ENCODE measurements around the gene PSMA7. TPM values are rescaled to one million over a fixed set of nuclear protein-coding genes. Genes with fewer than 3 reads are reported as not detected.

The PSMA7 gene
- total RNA-seq, 6 experiments from 2014 or later, result 296 to 357 (median 334) TPM

DNA sequence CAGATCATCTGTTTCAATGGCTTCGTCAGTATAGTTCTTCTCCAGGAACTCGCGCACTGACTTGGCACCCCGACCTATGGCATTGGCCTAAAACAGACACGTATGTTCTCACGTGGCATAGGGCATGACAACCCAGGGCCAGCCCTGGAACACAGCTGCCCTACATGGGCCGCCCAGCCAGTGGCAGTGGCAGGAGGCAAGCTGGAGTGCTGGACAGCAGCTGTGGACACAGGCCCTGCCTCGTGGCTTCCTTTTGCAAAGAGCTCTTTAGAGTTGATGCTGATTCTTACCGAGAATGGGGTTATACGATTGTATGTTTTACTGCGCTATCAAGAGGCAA, 5.0 kb downstream of the PSMA7 start:
- Mint-ChIP-seq H3K9me3 (no peaks in the 10 kb centered on the region), H3K27me3 (ENCODE audit: insufficient read depth) (peaks cover 12% of the 10 kb centered on the region), H3K36me3 (ENCODE audit: low read depth) (peaks cover 50% of the 10 kb centered on the region), H3K27ac (peak overlapping the region; percentile 68; the same call in 1 of the 2 replicates), H3K4me1 (ENCODE audit: low read depth) (peaks cover 25% of the 10 kb centered on the region), H3K4me3 (peak overlapping the region; percentile 30; the same call in 1 of the 2 replicates)
- TF ChIP-seq, protein P1, sequence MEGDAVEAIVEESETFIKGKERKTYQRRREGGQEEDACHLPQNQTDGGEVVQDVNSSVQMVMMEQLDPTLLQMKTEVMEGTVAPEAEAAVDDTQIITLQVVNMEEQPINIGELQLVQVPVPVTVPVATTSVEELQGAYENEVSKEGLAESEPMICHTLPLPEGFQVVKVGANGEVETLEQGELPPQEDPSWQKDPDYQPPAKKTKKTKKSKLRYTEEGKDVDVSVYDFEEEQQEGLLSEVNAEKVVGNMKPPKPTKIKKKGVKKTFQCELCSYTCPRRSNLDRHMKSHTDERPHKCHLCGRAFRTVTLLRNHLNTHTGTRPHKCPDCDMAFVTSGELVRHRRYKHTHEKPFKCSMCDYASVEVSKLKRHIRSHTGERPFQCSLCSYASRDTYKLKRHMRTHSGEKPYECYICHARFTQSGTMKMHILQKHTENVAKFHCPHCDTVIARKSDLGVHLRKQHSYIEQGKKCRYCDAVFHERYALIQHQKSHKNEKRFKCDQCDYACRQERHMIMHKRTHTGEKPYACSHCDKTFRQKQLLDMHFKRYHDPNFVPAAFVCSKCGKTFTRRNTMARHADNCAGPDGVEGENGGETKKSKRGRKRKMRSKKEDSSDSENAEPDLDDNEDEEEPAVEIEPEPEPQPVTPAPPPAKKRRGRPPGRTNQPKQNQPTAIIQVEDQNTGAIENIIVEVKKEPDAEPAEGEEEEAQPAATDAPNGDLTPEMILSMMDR (IDR thresholded peaks at IDR 0.05), result no peak
- no peak for DNase-seq

DNA sequence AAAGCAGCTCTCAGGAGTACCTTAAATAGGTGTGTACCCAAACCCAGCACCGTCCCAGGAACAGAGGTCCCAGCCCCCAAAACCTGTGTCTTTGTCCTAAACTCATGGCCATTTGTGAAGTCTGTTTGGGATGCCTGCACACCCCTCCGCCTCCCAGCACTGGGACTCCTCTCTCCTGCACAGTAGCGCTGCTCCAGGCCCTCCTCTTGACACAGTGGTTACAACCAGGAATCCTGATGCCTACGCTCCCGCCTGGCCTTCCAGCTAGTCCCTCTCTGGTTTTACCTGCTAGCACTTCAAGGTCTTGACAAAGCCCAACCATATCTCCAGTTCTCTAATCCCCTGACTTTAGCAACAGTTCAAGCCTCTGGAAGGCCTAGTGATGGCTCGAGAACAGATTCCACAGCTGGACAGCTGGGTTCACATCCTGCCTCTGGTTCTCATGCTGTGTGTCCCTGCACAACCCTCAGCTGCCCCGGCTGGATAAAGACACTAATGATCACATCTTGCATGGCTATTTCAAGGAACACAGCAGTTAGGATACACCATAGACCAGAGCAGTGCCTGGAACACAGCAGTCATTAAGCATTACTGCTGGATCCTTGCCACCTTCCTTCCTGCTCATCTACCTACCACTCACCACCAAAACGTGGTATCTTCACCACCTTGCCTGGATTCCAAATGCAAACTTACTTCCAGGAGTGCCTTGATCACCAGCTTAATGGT, 5.6 kb downstream of the PSMA7 start:
- Mint-ChIP-seq H3K9me3 (no peaks in the 10 kb centered on the region), H3K27ac (peak overlapping the region; percentile 68), H3K27me3 (ENCODE audit: insufficient read depth) (peaks cover 12% of the 10 kb centered on the region), H3K4me3 (no peak overlapping the region), H3K36me3 (ENCODE audit: low read depth) (peaks cover 50% of the 10 kb centered on the region), H3K4me1 (ENCODE audit: low read depth) (peaks cover 25% of the 10 kb centered on the region)
- TF ChIP-seq, protein P1 (IDR thresholded peaks at IDR 0.05), result no peak
- no peak for DNase-seq

DNA sequence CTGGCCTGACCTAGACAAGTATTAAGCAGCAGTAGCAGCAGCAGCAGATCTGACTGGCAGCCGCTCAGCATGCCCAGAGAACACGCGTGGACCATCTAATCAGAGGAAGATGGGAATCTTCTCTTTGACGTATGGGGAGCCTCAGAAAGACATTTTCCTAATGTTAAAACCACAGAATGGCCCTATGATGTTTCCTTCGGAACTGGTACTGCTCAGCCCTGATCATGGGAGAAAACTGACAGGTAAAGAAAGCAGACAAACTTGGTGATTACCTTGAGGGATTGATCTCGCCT, 6.2 kb downstream of the PSMA7 start:
- Mint-ChIP-seq H3K36me3 (ENCODE audit: low read depth) (peaks cover 52% of the 10 kb centered on the region), H3K4me1 (ENCODE audit: low read depth) (peaks cover 25% of the 10 kb centered on the region), H3K27me3 (ENCODE audit: insufficient read depth) (peaks cover 11% of the 10 kb centered on the region), H3K4me3 (no peak overlapping the region), H3K9me3 (no peaks in the 10 kb centered on the region), H3K27ac (peak overlapping the region; percentile 28; the same call in 1 of the 2 replicates)
- TF ChIP-seq, protein P1 (IDR thresholded peaks at IDR 0.05), result peak; percentile 50
- no peak for DNase-seq

DNA sequence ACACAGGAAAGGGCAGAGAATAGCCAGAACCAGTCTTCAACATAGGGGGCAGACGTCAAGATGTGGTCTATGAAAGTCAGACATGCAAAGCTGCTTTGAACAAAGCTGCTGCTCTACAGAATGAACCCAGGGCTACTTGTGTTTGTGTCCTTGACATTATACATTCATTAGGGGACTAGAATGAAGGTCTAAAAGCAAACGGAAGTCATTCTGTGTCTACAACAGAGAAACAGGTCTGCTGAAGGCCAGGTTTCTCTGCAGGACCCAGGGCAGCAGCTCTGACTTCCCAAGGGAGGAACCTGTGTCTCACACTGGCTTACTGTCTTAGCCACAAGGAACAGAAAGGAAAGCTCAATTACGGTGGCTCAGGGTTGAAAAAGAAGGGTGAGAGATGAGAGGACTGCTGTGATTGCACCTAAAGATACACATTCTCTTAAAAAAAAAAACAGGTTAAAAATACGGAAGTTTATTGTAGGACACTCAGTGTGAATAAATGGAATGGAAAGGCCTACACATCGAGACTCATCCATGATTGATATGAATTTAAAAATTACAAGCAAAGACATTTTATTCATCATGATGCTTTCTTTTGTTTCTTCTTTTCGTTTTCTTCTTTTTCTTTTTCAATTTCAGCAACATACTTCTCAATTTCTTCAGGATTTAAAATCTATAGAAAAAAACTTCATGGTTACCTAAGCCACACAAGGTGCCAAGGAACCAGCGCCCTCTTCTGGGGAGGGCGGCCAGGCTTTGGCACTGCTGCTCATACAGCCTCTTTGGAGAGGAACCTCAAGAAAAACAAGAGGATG, 6.7 kb downstream of the PSMA7 start:
- no peaks in the 10 kb centered on the region for H3K9me3 Mint-ChIP-seq
- DNase-seq, result no peak
- peaks cover 19% of the 10 kb centered on the region for H3K4me1 Mint-ChIP-seq (ENCODE audit: low read depth)
- H3K27me3 Mint-ChIP-seq (ENCODE audit: insufficient read depth), result peaks cover 7% of the 10 kb centered on the region; the same call in 1 of the 2 replicates
- peaks cover 52% of the 10 kb centered on the region for H3K36me3 Mint-ChIP-seq (ENCODE audit: low read depth)
- no peak overlapping the region for H3K4me3 Mint-ChIP-seq
- peak overlapping the region; percentile 28; the same call in 1 of the 2 replicates for H3K27ac Mint-ChIP-seq
- TF ChIP-seq, protein P1 (IDR thresholded peaks at IDR 0.05), result peak; percentile 89

DNA sequence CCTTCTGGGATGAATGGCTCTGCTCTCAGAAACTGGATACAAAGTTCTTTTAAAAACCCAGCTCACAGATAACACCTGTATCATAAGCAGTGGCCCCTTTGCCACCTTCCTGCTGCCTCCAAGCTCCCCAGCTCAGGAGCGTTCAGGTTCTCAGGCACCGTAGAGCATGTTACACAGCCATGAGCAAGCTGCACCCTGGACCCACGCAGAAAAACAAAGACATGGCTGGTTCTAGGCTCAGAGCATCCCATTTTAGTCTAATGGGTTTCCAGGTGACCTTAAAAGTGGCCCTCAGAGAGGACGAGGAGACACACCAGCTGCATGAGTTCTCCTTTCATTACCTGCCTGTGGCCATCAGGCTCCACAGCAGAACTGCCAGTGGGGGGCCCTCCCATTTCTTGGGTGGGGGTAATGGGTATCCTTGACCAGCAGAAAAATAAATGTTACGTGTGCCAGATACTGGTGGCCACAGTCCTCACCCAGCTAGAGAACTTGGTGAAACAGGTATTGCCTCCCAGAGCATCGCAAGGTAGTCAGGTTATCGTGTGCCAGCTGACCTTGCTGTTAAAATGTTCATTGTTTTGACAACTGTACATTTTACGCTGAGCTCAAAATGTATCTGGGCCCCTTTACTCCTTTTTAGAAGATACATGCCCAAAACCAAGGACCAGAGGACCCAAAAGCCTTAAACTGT, 7.5 kb downstream of the PSMA7 start:
- no peaks in the 10 kb centered on the region for H3K9me3 Mint-ChIP-seq
- peaks cover 57% of the 10 kb centered on the region for H3K36me3 Mint-ChIP-seq (ENCODE audit: low read depth)
- peaks cover 7% of the 10 kb centered on the region; the same call in 1 of the 2 replicates for H3K27me3 Mint-ChIP-seq (ENCODE audit: insufficient read depth)
- H3K4me1 Mint-ChIP-seq (ENCODE audit: low read depth), result peaks cover 12% of the 10 kb centered on the region
- no peak for DNase-seq
- no peak overlapping the region for H3K4me3 Mint-ChIP-seq
- no peak overlapping the region for H3K27ac Mint-ChIP-seq
- TF ChIP-seq, protein P1 (IDR thresholded peaks at IDR 0.05), result no peak
